HG02852 (cell line): Measurements from ENCODE around the gene B3GALT6.

Experiments
- ATAC-seq: cut with Tn5 transposase; IDR thresholded peaks from one replicate; pipeline ENCODE4 v1.9.1; 2021; ENCODE audit warnings: mild to moderate bottlenecking, moderate library complexity; ENCODE audit not compliant: unreplicated experiment

The B3GALT6 gene

DNA sequence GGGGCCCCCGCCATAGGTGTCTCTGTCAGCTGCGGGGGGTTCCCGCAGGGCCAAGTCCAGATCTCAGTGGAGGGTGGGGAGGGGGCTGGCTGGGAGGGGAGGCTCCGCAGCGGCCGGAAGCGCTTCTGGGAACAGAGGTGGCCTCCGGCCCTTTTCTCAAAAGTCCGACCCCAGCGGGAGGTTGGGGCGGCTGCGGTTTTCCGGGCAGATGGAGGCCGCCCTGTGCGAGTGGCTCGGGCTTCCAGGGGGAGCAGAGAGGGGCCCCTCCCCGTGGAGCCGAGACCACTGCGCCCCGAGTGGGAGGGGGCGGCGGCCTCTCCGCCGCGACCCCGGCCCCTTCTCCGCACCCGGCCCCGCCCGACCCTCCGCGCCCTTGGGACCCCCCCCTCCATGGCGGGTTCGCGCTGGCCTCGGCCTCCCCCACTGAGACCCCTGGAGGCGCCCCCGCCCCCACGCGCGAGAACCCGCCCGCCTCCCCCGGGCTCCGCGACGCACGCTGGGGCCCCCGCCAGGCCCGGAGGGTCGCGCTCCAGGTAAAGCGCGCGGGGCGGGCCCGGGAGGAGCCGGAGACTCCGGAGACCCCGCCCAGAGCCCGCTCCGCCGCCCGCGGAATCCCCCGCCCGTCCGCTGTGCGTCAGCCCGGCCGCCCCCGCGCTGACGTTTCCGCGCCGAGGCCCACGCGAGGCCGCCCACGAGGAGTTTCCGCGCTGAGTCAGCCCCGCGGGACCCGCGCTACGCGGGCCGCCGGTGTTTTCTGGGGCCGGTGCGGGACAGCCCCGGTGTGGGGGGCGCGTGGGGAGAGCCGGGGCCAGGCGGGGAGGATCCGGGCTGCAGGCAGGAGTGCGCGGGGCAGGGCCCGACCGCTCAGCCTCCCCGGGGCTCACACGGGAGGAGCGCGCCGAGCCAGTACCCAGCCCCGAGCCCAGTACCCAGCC lies 30.9 kb upstream of the B3GALT6 start:
- ATAC-seq, result no peak

- ATAC-seq, result no peak
Observed at GRCh38 chr1:1202831-1203560, 29.0 kb upstream of the B3GALT6 start.

GRCh38 chr1:1203561-1204424 lies 28.2 kb upstream of the B3GALT6 start:
- no peak for ATAC-seq

DNA sequence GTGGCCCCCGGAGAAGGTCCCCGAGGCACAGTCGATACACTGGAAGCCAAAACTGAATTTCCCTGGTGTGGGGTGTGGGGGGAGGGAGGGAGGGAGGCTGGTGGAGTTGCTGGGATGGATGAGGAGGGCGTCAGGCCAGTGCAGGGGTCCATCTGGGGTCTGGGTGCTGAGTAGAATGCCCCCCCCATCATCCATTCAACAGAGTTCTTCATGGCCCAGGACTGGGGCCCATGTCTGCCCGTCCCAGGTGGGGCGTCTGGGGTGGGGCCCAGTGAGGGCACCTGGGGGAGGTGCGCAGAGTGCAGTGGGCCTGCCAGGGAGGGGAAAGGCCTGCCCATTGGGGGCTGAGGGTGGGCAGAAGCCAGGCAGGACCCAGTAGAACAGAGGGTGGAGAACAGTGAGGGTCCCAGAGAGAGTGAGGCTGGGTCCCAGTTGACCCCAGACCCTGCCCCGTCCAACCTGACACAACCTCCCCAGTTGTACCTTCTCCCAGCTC lies 27.6 kb upstream of the B3GALT6 start:
- ATAC-seq, result no peak

GRCh38 chr1:1204998-1205768 lies 26.9 kb upstream of the B3GALT6 start:
- ATAC-seq, result no peak

DNA sequence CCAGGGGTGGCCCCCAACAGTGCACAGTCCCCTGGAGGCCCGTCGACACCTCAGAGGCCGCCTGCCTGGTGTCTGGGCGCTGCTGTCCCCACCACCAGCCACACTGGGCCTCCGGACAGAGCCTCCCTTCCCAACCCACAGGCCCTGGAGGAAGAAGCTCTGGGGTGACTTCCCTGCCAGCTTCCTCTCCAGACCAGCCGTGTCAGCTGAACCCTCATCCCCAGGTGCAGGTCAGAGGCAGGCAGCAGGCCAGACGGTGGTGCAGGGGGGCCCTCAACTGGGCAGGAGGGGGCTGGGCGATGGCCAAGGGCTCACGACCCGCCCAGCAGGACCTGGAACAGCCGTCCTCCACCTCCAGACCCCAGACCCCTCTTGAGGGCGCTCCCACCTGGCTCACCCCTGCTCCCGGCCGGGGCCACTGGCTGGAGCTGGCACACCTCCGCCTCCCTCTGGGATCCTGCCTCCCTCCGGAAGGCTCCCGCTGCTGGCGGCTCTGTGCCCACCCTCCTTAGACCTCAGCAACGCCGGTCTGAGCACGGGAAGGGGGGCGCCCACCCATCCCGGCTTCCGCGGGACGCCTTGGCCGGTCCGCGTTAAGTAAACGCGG lies 26.2 kb upstream of the B3GALT6 start:
- ATAC-seq, result no peak

GRCh38 chr1:1206376-1206965 lies 25.6 kb upstream of the B3GALT6 start, which contains the start of gene TNFRSF18:
Gene TNFRSF18 (minus strand): TSS chr1:1206592. CDS start chr1:1206571, 21 bp downstream.
- ATAC-seq, result no peak

DNA sequence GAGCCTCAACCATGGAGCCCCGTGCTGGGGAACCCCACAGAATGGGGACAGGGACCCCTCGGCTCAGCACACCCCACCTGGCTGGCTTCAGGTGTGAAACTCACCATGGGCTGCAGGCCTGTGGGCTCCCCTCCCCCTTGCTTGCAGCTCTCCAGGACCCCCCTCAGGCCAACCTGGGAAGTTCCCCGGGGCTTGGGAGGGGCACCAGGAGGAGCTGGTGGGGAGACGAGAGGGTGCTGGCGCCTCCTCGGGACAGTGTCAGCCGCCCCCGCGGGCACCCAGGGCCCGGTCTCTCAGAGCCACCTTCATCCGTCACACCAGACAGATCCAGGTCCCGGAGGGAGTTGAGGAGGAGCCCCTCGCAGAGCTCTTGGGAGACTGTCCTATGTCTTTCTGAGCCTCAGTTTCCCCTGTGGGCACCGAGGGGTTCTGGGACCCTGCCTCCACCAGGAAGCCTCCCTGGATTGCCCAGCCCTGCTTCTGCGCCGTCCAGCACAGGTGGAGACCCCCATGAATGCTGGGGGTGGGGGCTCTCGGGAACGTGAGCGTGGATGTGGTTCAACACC lies 25.0 kb upstream of the B3GALT6 start:
- ATAC-seq, result no peak

- no peak for ATAC-seq
Observed at GRCh38 chr1:1207571-1207892, 24.5 kb upstream of the B3GALT6 start.

DNA sequence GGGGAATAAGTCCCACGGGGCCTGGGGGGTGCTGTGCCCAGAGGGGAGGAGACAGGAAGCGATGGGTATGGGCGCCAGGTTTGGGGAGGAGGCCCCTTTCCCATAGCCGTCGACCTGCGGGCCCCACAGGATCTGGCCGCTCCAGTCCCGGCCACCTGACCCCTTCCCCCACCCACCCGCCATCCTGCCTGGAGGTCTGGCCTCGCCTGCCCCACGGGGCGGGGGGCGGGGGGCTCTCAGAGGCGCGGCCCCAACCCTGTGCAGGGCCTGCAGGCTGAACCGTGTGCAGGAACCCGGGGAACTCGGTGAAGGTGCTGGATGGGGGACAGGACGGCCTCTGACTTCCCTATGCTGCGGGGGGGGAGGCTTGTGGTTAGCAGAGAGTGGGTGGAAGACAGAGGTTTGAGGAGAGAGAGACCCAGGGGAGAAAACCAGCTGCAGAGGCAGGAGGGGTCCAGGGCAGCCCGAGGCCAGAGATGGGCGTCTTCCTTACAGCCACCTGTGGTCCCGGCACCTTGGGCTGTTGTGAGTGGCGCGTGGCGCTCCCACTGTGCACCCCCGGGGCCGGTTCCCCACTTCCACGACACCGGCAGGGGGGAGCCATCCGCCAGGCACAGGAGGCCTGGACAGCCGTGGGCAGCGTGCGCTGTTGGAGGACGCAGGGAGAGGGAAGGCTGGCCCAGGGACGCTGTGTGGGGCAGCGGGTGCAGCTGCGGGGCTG lies 23.2 kb upstream of the B3GALT6 start:
- ATAC-seq, result no peak

DNA sequence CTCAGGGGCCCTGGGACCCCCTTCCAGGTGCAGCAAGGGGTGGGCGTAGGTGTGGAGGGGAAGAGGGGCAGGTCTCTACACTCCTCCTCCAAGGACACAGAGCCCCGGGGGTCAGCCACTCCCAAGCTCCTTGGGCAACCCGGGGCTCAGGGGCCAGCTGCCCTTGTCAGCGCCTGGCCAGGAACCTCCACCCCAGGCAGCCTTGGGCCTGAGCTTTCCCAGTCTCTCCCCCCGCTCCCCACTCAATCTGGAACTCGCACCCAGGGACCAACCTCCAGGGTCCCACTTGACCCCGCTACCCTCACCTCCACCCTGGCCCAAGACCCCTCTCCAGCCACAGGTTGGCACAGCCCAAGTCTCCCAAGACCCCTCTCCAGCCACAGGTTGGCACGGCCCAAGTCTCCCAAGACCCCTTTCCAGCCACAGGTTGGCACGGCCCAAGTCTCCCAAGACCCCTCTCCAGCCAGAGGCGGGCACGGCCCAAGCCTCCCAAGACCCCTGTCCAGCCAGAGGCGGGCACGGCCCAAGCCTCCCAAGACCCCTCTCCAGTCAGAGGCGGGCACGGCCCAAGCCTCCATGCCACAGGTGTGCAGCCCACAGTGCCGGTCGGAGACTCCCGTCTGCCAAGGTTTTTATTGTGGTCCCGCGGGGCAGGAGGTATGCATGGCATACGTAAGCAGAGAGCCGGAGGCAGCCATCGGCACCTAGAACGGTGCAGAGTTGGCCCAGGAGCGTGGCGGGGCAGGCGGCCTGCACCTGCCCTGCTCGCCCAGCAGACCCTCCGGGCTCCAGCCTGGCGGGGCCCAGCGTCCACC lies 21.1 kb upstream of the B3GALT6 start:
- ATAC-seq, result no peak

DNA sequence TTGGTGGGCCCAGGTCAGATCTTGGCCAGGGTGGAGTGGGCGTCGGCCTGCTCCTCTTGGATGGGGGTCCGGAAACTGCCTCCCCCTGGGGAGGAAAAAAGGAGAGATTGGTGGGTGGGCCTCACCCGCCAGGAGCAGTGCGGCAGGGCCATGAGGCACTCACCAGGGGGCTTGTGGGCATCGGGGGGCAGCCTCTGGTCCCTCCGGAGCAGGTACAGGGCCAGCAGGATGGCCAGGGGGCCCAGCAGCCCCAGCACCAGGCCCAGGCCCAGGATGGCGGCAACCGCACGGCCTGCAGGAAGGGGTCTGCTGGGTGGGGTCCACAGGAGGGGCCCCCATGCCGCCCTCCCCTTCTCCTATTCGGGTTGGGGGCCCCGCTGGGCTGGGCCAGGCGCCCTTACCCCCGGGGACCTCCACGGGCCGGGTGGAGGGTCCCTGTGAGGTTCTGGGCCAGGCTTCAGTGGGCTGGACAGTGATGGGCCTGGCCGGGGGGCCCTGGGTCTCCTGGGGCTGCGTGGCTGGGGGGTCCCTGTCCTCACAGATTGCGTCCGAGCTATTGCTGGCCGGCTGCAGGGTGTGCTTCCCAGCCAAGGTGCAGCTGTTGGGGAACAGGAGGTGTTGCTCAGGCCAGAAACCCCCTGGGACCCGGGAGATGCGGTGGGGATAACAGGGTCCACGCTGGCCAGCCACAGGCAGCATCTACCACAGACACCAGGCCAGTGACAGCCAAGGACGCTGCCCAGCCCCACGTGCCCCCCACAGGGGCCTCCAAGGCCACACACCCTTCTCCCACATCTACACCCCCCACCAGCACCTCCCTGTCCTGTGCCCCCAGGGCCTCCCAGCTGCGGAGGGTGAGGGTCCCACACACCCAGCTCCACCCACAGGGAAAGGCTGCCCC lies 20.2 kb upstream of the B3GALT6 start:
- no peak for ATAC-seq

DNA sequence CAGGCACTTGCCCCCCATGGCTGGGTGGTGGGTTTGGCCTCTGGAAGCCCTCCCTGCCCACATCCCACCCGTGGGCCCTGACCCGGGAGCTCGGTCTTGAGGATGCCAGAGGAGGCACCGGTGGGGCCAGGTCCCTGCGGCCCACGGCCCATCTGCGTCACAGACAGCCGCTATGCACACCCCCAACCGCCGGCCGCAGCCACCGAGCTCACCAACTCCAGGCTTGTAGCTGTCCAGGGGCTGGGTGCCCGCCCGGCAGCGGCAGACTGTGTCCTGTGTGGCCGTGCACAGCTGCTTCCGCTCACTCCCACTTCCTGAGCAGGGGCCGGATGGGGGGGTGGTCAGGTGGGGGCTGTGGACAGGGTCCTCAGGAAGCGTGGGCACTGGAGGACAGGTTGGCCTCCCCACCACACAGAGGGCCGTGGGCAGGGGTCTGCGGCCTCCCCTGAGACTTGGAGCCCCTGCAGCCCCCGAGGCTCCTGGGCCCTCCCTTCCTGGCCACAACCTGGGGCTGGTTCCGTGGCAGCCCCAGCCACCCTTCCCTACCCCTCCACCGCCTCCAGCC lies 19.2 kb upstream of the B3GALT6 start:
- no peak for ATAC-seq

- no peak for ATAC-seq
Observed at GRCh38 chr1:1213345-1214265, 18.4 kb upstream of the B3GALT6 start, which contains the start of gene TNFRSF4. Gene TNFRSF4 (minus strand): TSS chr1:1214153. CDS start chr1:1214127, 26 bp downstream.

GRCh38 chr1:1215080-1215676 lies 16.9 kb upstream of the B3GALT6 start:
- ATAC-seq, result no peak
